GM23338 (cell line): ENCODE measurements around the gene HMCN2. TPM values are rescaled to one million over a fixed set of nuclear protein-coding genes. Genes with fewer than 3 reads are reported as not detected.

ENCODE experiments used
- ATAC-seq: fragments of 200-7000 bp; cut with Tn5 transposase; 3 replicates; pipeline ENCODE4 v1.9.1; 2020
- DNase-seq: peaks from one replicate; pipeline ENCODE4 v3.0.0-alpha.2; 2015; ENCODE audit warnings: low spot score
- H2AFZ ChIP-seq: fragments of 200-600 bp; sonication (generic); 2 replicates; pipeline ENCODE4 v1.8.0; 2016; ENCODE audit warnings: antibody characterized with exemption, mild to moderate bottlenecking, moderate library complexity
- H3F3A ChIP-seq: fragments of 200-600 bp; sonication (generic); replicated peaks from 2 replicates; pipeline ENCODE4 v1.8.0; 2017; ENCODE audit warnings: antibody characterized with exemption, mixed run types, low read depth
- H3K27ac ChIP-seq: fragments of 200-600 bp; sonication (generic); 2 replicates; pipeline ENCODE4 v1.6.1; 2016; ENCODE audit warnings: low read depth
- H3K27me3 ChIP-seq: fragments of 200-600 bp; sonication (generic); 2 replicates; pipeline ENCODE4 v1.8.0; 2016; ENCODE audit warnings: mild to moderate bottlenecking, mixed run types, moderate library complexity; ENCODE audit not compliant: insufficient read depth
- H3K36me3 ChIP-seq: fragments of 200-600 bp; sonication (generic); 2 replicates; pipeline ENCODE4 v1.8.0; 2016; ENCODE audit warnings: mild to moderate bottlenecking; ENCODE audit not compliant: insufficient read depth
- H3K4me1 ChIP-seq: fragments of 200-600 bp; sonication (generic); 2 replicates; pipeline ENCODE4 v1.8.0; 2016; ENCODE audit warnings: mild to moderate bottlenecking, moderate library complexity; ENCODE audit not compliant: insufficient read depth
- H3K4me2 ChIP-seq: fragments of 200-600 bp; sonication (generic); 2 replicates; pipeline ENCODE4 v1.7.1; 2017; ENCODE audit warnings: mixed run types
- H3K4me3 ChIP-seq: fragments of 200-600 bp; sonication (generic); 2 replicates; pipeline ENCODE4 v1.6.1; 2016; ENCODE audit warnings: mixed run types
- H3K79me2 ChIP-seq: fragments of 200-600 bp; sonication (generic); replicated peaks from 2 replicates; pipeline ENCODE4 v1.8.0; 2017; ENCODE audit warnings: mild to moderate bottlenecking; ENCODE audit not compliant: insufficient read depth
- H3K9me2 ChIP-seq: fragments of 200-600 bp; sonication (generic); 2 replicates; pipeline ENCODE4 v1.8.0; 2017; ENCODE audit not compliant: insufficient read depth
- H4K20me1 ChIP-seq: fragments of 200-600 bp; sonication (generic); replicated peaks from 2 replicates; pipeline ENCODE4 v1.8.0; 2017; ENCODE audit warnings: mild to moderate bottlenecking; ENCODE audit not compliant: insufficient read depth
- H3K27ac Mint-ChIP-seq: 2 replicates; pipeline ENCODE4 v1.8.0; 2020; ENCODE audit warnings: inconsistent platforms, mild to moderate bottlenecking, moderate library complexity, mixed read lengths
- H3K27me3 Mint-ChIP-seq: 3 replicates; pipeline ENCODE4 v1.8.0; 2022; ENCODE audit warnings: low read depth, mild to moderate bottlenecking, moderate library complexity, mixed read lengths, inconsistent platforms; ENCODE audit not compliant: insufficient read depth, poor library complexity
- H3K36me3 Mint-ChIP-seq: 3 replicates; pipeline ENCODE4 v1.8.0; 2021; ENCODE audit warnings: low read depth, mild to moderate bottlenecking, inconsistent platforms, moderate library complexity, mixed read lengths
- H3K4me1 Mint-ChIP-seq: 3 replicates; pipeline ENCODE4 v1.8.0; 2020; ENCODE audit warnings: mild to moderate bottlenecking, inconsistent platforms, mixed read lengths
- H3K4me3 Mint-ChIP-seq: 3 replicates; pipeline ENCODE4 v1.8.0; 2021; ENCODE audit warnings: moderate library complexity, mild to moderate bottlenecking, inconsistent platforms, mixed read lengths
- H3K9me3 Mint-ChIP-seq: 3 replicates; pipeline ENCODE4 v1.8.0; 2020; ENCODE audit warnings: moderate library complexity, mild to moderate bottlenecking, inconsistent platforms, mixed read lengths
- CREB1 ChIP-seq: fragments of 250-450 bp; sonication (Bioruptor Pico); IDR thresholded peaks from 2 replicates; pipeline ENCODE4 v1.5.0; 2020; ENCODE audit warnings: low read depth, mild to moderate bottlenecking, moderate library complexity
- ETS1 ChIP-seq: IDR thresholded peaks from 2 replicates; pipeline ENCODE4 v1.6.1; 2016; ENCODE audit warnings: antibody characterized with exemption
- STAT1 ChIP-seq: IDR thresholded peaks from one replicate; pipeline ENCODE4 v1.6.1; 2016; ENCODE audit warnings: antibody characterized with exemption; ENCODE audit not compliant: unreplicated experiment
- ZNF462 ChIP-seq: fragments of 250-450 bp; sonication (Bioruptor Pico); IDR thresholded peaks from 2 replicates; pipeline ENCODE4 v1.5.0; 2020; ENCODE audit warnings: mild to moderate bottlenecking, moderate library complexity
- polyA plus RNA-seq: library from polyadenylated mRNA; unstranded; fragments of >200 nt; fragmentation: Nextera tagmentation; extraction: Ambion mirVana; gene quantifications from 2 replicates; pipeline ENCODE4 v1.2.1, GENCODE V29; 2016
- total RNA-seq: library from RNA; depleted of rRNA; stranded (reverse); fragments of >200 nt; shearing (Covaris generic); gene quantifications from 2 replicates; pipeline ENCODE4 v1.2.3, GENCODE V29; 2014

The HMCN2 gene
- total and polyA plus RNA-seq, 2 experiments from 2014 or later: 1.3 to 4.7 TPM

GRCh38 chr9:130284690-130285089 is 19.1 kb downstream of the HMCN2 start:
- H3K9me3 Mint-ChIP-seq: no peaks in the 10 kb centered on the region
- H3K4me1 Mint-ChIP-seq: peaks cover 24% of the 10 kb centered on the region

More at GRCh38 chr9:130284690-130285089, 19.1 kb downstream of the HMCN2 start:
- no peak overlapping the region for H3K4me3 ChIP-seq
- DNase-seq (no peak), ATAC-seq (no peak)
- no peaks in the 10 kb centered on the region for H3F3A ChIP-seq
- no peaks in the 10 kb centered on the region for H3K36me3 ChIP-seq
- H3K4me2 ChIP-seq: no peak overlapping the region
- no peak overlapping the region for H3K4me3 Mint-ChIP-seq
- no peak overlapping the region for H3K27ac ChIP-seq
- H3K9me2 ChIP-seq: no peaks in the 10 kb centered on the region
- H3K27ac Mint-ChIP-seq: no peak overlapping the region; the same call in 1 of the 2 replicates
- TF ChIP-seq ZNF462 (CRISPR knock-in tag): no peak
- TF ChIP-seq CREB1 (CRISPR knock-in tag): no peak
- no peak for TF ChIP-seq STAT1
- TF ChIP-seq ETS1: no peak
- H3K4me1 ChIP-seq: no peaks in the 10 kb centered on the region
- H3K27me3 Mint-ChIP-seq: peaks cover 14% of the 10 kb centered on the region
- H3K27me3 ChIP-seq: no peaks in the 10 kb centered on the region
- H4K20me1 ChIP-seq: no peaks in the 10 kb centered on the region
- peaks cover 6% of the 10 kb centered on the region; the same call in 2 of the 3 replicates for H3K36me3 Mint-ChIP-seq
- no peak overlapping the region for H2AFZ ChIP-seq
- no peaks in the 10 kb centered on the region for H3K79me2 ChIP-seq
